Activated T-cell treated with anti-CD3 and anti-CD28 coated beads for 4 hours (primary cell): ENCODE measurements around the gene PRLH.
"Not testable (repeated sequence)": the region's sequence is repeated elsewhere in the genome, so short reads cannot be mapped to it uniquely, and the experiment has no call there.

Experiments used
- DNase-seq: peaks from one replicate; pipeline ENCODE4 v3.0.0-alpha.2; 2020

The PRLH gene

GRCh38 chr2:237583385-237584295, 17.3 kb downstream of the PRLH start:
- no peak for DNase-seq

DNA sequence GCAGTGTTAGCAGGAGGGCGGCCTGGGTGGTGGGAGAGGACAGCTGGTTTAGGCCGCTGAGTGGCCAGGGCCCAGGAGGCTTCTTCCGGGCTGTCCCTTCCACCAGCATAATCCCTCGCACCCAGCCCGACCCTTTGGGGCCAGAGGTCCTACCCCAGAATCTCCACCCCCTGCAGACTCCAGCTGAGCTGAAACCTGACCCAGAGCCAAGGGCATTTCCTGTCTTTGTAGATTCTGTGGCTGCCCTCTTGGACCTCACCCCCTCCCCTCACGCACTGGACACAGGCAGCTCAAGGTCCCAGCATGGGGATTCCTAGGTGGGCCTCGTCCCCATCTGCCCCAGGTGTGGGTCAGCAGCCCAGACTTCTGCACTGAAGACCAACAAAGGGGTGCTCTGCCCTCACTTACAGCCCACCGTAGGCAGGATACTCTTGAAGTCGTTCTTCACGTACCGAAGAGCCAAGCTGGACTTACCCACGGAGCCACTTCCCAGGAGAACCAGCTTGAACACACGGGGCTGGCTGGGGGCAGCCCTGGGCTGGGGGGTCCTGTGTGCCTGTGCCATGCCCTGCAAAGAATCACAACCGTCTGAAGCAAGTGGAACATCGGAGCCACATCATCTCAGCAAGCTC, 19.3 kb downstream of the PRLH start:
- no peak for DNase-seq

- DNase-seq = no peak
Observed at GRCh38 chr2:237588044-237588696, 21.8 kb downstream of the PRLH start.

GRCh38 chr2:237590272-237591140, 24.1 kb downstream of the PRLH start, which contains the start of gene RAB17:
Gene RAB17 (minus strand): TSS chr2:237590734. CDS start chr2:237586154, 4,580 bp downstream.
- DNase-seq = no peak

- DNase-seq = no peak
Observed at GRCh38 chr2:237591141-237591881, 24.9 kb downstream of the PRLH start.

DNA sequence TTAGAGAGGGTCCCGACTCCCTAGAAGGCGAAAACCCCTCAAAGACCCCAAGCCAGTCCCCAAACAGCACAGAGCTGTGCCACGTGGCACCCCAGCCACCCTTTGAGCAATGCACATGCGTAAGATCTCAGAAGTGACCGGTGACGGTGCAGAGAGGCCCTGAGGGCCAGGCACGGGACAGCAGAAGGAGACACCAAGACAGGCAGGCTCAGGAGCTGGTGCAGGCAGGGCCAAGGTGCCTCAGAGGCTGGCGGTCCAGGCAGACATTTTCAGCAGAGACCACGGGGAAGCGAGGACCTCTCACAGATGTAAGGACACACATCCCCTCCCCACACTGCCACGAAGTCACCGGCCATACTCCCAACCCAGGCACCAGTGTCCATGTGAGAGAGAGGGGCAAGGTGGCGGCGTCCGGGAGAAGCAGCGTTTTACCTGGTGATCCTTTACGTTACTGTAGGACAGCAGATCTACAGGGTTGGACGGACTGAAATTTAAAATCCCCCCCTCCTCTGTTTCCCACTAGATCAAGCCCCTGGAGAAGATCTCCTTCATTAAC, 26.1 kb downstream of the PRLH start:
- no peak for DNase-seq

DNA sequence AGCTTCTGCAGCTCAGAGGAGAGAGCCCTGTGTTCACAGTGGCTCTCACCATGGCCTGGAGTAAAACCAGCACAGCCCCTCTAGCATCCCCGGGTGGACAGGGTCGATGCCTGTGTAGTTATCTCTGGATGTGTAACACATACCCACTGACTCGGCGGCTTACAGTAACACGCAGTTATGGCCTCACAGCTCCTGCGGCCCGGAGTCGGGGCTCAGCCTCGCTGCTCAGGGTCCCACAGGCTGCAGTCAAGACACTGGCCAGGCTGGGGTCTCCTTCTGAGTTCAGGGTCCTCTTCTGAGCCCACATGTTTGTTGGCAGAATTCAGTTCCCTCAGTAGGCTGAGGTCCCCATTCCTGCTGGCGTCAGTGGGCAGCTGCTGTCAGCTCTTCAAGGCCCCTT, 26.7 kb downstream of the PRLH start:
- no peak for DNase-seq

DNA sequence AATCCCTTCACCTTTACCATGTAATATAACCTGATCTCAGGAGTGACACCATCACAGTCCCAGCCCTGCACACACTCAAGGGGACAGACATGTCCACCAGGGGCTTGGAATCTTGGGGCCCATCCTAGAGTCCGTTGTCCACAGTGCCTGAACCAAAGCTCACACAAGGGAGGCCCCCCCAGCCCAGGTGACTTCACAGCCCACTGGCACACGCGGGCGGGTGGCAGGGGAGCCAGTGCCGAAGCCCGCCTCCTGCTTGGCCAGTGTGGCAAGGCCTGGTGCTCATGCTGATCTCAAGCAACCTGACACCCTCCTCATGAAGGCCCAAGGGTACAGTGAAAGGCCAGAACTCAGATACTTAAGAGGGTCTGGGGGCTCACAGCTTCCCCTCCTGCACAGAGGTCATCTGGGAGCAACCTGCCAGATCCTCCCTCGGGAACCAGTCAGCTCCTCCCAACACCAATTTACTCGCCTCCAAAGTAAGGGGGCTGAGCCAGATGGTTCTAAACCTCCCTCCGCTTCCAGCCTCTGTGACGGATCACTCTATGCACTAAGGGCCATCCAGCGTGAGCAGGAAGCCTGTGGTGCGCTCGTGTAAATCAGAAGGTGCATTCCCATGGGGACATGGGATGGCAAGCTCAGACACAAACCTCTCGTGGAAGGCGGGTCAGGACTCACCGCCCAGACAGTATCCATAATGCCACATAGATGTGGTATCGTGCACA, 27.4 kb downstream of the PRLH start:
- no peak for DNase-seq

DNA sequence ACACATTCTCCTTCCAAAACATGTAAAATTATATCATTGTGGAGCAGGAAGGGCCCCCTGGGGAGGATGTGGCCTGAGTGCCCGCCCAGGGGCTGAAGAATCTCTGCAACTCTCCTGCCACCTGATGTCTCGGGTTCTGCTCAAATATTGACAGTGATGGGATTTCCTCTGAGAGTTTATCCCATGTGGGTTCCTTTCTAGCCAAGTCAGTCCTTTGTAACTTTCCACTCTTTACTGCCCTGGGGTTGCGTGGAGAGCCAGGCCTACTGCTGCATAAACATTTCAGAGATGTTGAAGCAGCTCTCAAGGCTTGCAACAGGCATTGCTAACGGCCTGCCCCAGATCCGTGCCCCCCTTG, 28.1 kb downstream of the PRLH start:
- DNase-seq = no peak

- DNase-seq = not testable (repeated sequence)
Observed at GRCh38 chr2:237595829-237596519, 29.6 kb downstream of the PRLH start.

DNA sequence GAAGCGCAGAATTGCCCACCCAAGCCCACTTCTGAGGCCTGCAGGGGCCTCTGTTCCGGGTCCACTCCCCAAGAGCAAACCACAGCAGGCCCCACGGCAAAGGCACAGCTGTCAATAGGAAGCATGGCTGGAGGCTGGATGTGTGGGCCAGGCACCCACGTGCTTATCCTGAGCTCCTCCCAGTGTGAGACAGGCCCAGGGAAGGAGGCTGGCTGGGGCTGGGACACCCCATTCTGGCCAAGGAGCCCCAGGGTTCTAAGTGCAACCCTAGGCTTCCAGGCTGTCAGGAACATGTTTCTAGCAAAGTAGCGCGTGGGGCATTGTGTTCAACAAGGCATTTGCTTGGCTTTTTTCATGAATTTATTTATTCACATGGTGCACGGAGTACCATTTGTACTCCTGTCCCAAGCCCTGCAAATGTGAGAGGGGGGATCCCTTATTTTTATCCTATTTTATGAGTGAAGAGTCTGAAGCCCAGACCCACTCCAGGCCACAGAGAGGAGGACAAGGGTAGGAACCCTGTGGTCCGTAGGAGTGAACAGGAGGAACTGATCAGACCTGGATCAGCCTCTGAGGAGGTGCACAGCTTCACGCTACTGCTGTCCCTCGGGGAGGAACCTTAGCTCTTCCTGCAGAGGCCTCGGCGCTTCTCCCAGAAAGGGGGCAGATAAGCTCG, 30.3 kb downstream of the PRLH start:
- no peak for DNase-seq

- DNase-seq = no peak
Observed at GRCh38 chr2:237597196-237598145, 31.1 kb downstream of the PRLH start.

GRCh38 chr2:237598468-237599208, 32.3 kb downstream of the PRLH start:
- no peak for DNase-seq

- no peak for DNase-seq
Observed at GRCh38 chr2:237599465-237600110, 33.2 kb downstream of the PRLH start.

- DNase-seq = no peak
Observed at GRCh38 chr2:237600205-237600846, 34.0 kb downstream of the PRLH start.

DNA sequence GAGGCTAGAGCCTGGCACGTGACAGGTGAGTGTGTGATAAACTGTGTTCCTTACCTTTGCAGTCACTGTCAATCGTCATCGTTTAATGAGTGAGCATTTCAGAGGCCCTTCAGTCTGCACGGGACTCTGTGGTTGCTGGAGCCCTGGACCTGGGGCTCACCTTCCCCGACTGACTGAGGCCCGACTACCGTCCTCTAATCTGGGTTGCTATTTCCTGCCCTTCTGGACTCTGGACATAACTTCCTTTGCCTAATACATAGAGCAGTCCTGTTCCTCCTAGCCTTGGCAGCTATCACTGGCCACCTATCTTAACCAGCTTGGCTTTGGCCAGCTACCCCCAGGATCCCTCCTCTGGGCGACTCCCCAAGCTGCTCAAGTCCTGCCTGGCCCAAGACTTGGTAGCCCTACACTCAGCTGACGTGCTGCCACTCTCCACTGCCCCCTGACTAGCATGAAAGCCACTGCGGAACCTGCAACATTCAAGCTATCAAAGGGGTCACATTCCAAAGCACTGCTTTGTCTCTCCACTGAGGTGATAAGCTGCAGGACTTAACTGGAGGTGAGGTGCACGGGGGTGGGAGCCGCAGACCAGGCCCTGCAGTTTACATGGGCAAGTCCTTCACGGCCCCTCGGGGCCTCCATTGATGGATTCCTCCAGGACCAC, 35.2 kb downstream of the PRLH start:
- DNase-seq = no peak
